Uterus (tissue), 4 donors: ENCODE measurements around the gene PSMA5. TPM values are rescaled to one million over a fixed set of nuclear protein-coding genes. Genes with fewer than 3 reads are reported as not detected.
A peak's percentile ranks its signal among the peaks of the same experiment; 100 is the strongest.

Source experiments
- DNase-seq, 2 donors: peaks; one replicate each; pipeline ENCODE4 v3.0.0-alpha.2; 2019 to 2020
- H3K27ac ChIP-seq, 2 donors: fragments of 200-600 bp; sonication (generic); 1 replicate in 1 of 2; 2 replicates in 1 of 2; pipeline ENCODE4 v1.5.1; 2016 to 2018
- H3K27me3 ChIP-seq, 2 donors: fragments of 200-600 bp; sonication (generic); one replicate each; pipeline ENCODE4 v1.5.1; 2018 to 2019; ENCODE audit warnings: control low read depth in 1 of 2
- H3K36me3 ChIP-seq, 2 donors: fragments of 200-600 bp; sonication (generic); one replicate each; pipeline ENCODE4 v1.5.1; 2019; ENCODE audit warnings: control low read depth in 1 of 2
- H3K4me1 ChIP-seq, 2 donors: fragments of 200-600 bp; sonication (generic); one replicate each; pipeline ENCODE4 v1.5.1; 2018 to 2019; ENCODE audit warnings: control low read depth in 1 of 2
- H3K4me3 ChIP-seq, 2 donors: fragments of 200-600 bp; sonication (generic); 1 replicate in 1 of 2; 2 replicates in 1 of 2; pipeline ENCODE4 v1.5.1; 2018 to 2019; ENCODE audit warnings: mild to moderate bottlenecking in 1 of 2
- H3K9me3 ChIP-seq, 2 donors: fragments of 200-600 bp; sonication (generic); one replicate each; pipeline ENCODE4 v1.5.1; 2019; ENCODE audit warnings: control low read depth in 1 of 2
- CTCF ChIP-seq, 4 experiments: fragments of 200-600 bp in 2 of 4; fragments of 450-650 bp in 2 of 4; sonication (generic) in 2 of 4; IDR thresholded peaks; one replicate each; pipeline ENCODE4 v1.5.1; 2016 to 2019; ENCODE audit warnings: antibody characterized with exemption in 4 of 4, mild to moderate bottlenecking in 2 of 4, moderate library complexity in 1 of 4
- POLR2A ChIP-seq, 2 donors: fragments of 450-650 bp; IDR thresholded peaks; one replicate each; pipeline ENCODE4 v1.6.1; 2016; ENCODE audit warnings: antibody characterized with exemption in 2 of 2, mild to moderate bottlenecking in 1 of 2, moderate library complexity in 1 of 2
- intact Hi-C: fragments of 100-400 bp; cut with DNase I; formaldehyde crosslinking; loops from one replicate; pipeline ENCODE4 v1.15.1; 2023; ENCODE audit warnings: low total_unique reads
- total RNA-seq, 4 donors: library from RNA; depleted of rRNA in 3 of 4; stranded (reverse); fragments of >200 nt in 3 of 4; gene quantifications; one replicate each; pipeline versions ENCODE4 v1.1.0 to v1.2.4, GENCODE V29; 2014 to 2023
- donor health status: DM: yes; HTN: yes; CAD: no.

Gene PSMA5
- total RNA-seq, 4 donors from 2014 or later, result 12.6 to 65.8 (median 40.7) TPM

- Histone ChIP-seq H3K36me3 (no peaks in the 10 kb centered on the region), H3K9me3 (no peaks in the 10 kb centered on the region), H3K4me1 (no peaks in the 10 kb centered on the region), H3K4me3 (no peak overlapping the region), H3K27ac (peak overlapping the region in 1 of 2 donors; percentile 29), H3K27me3 (no peaks in the 10 kb centered on the region)
- TF ChIP-seq POLR2A (IDR thresholded peaks at IDR 0.05) (no peak), CTCF (IDR thresholded peaks at IDR 0.05) (no peak)
- DNase-seq, result no peak
- intact Hi-C loops, result no loop called here
Observed at GRCh38 chr1:109412551-109412950, 13.7 kb downstream of the PSMA5 start.

GRCh38 chr1:109404838-109405237, 21.4 kb downstream of the PSMA5 start:
- Histone ChIP-seq H3K4me3 (no peak overlapping the region), H3K36me3 (no peaks in the 10 kb centered on the region), H3K4me1 (no peaks in the 10 kb centered on the region), H3K27ac (no peak overlapping the region), H3K27me3 (no peaks in the 10 kb centered on the region), H3K9me3 (no peaks in the 10 kb centered on the region)
- DNase-seq, result no peak
- intact Hi-C loops, result no loop called here
- TF ChIP-seq POLR2A (IDR thresholded peaks at IDR 0.05) (no peak), CTCF (IDR thresholded peaks at IDR 0.05) (no peak)

GRCh38 chr1:109402025-109402424, 24.2 kb downstream of the PSMA5 start:
- TF ChIP-seq POLR2A (IDR thresholded peaks at IDR 0.05), result no peak
- TF ChIP-seq CTCF (IDR thresholded peaks at IDR 0.05), result no peak
- H3K4me1 ChIP-seq, result peaks cover 0 to 5% of the 10 kb centered on the region in 2 donors
- no peaks in the 10 kb centered on the region for H3K36me3 ChIP-seq
- no peaks in the 10 kb centered on the region for H3K27me3 ChIP-seq
- H3K4me3 ChIP-seq, result no peak overlapping the region
- no peak for DNase-seq
- intact Hi-C loops, result no loop called here
- H3K9me3 ChIP-seq, result no peaks in the 10 kb centered on the region
- H3K27ac ChIP-seq, result no peak overlapping the region

GRCh38 chr1:109400035-109400655, 26.1 kb downstream of the PSMA5 start:
- Histone ChIP-seq H3K36me3 (no peaks in the 10 kb centered on the region), H3K27ac (no peak overlapping the region), H3K4me1 (peaks cover 0 to 5% of the 10 kb centered on the region in 2 donors), H3K9me3 (no peaks in the 10 kb centered on the region), H3K4me3 (no peak overlapping the region), H3K27me3 (no peaks in the 10 kb centered on the region)
- DNase-seq, result no peak
- TF ChIP-seq POLR2A (IDR thresholded peaks at IDR 0.05) (no peak), CTCF (IDR thresholded peaks at IDR 0.05) (no peak)
- intact Hi-C loops, result no loop called here

GRCh38 chr1:109399326-109399957, 26.8 kb downstream of the PSMA5 start:
- Histone ChIP-seq H3K4me3 (no peak overlapping the region), H3K36me3 (no peaks in the 10 kb centered on the region), H3K9me3 (no peaks in the 10 kb centered on the region), H3K27ac (no peak overlapping the region), H3K4me1 (peaks cover 0 to 5% of the 10 kb centered on the region in 2 donors), H3K27me3 (no peaks in the 10 kb centered on the region)
- TF ChIP-seq POLR2A (IDR thresholded peaks at IDR 0.05) (no peak), CTCF (IDR thresholded peaks at IDR 0.05) (peak; percentile 59 to 83 (median 76))
- intact Hi-C loops, result no loop called here
- DNase-seq, result no peak
